Measurements from ENCODE around the gene STXBP1. TPM values are rescaled to one million over a fixed set of nuclear protein-coding genes. Genes with fewer than 3 reads are reported as not detected.

Gene STXBP1
- total RNA-seq, 1 donor from 2014 or later = 23.4 TPM

GRCh38 chr9:127644146-127644827 is 32.2 kb downstream of the STXBP1 start:
- Mint-ChIP-seq H3K4me3 (ENCODE audit: low read depth) (no peak overlapping the region), H3K27ac (no peak overlapping the region), H3K9me3 (ENCODE audit: low read depth) (no peaks in the 10 kb centered on the region), H3K27me3 (no peaks in the 10 kb centered on the region), H3K36me3 (ENCODE audit: insufficient read depth) (no peaks in the 10 kb centered on the region), H3K4me1 (ENCODE audit: low read depth) (peaks cover 14% of the 10 kb centered on the region)
- DNase-seq (ENCODE audit: low spot score, unreplicated experiment) = no peak
- no peak for TF ChIP-seq CTCF (IDR thresholded peaks at IDR 0.05; ENCODE audit: unreplicated experiment)

GRCh38 chr9:127644943-127645342 is 32.9 kb downstream of the STXBP1 start:
- no peak for TF ChIP-seq CTCF (IDR thresholded peaks at IDR 0.05; ENCODE audit: unreplicated experiment)
- peaks cover 14% of the 10 kb centered on the region for H3K4me1 Mint-ChIP-seq (ENCODE audit: low read depth)
- no peak overlapping the region for H3K4me3 Mint-ChIP-seq (ENCODE audit: low read depth)
- H3K27ac Mint-ChIP-seq = peak overlapping the region; percentile 70
- H3K9me3 Mint-ChIP-seq (ENCODE audit: low read depth) = no peaks in the 10 kb centered on the region
- H3K36me3 Mint-ChIP-seq (ENCODE audit: insufficient read depth) = no peaks in the 10 kb centered on the region
- DNase-seq (ENCODE audit: low spot score, unreplicated experiment) = no peak
- H3K27me3 Mint-ChIP-seq = no peaks in the 10 kb centered on the region

- Mint-ChIP-seq H3K9me3 (ENCODE audit: low read depth) (no peaks in the 10 kb centered on the region), H3K27ac (no peak overlapping the region), H3K36me3 (ENCODE audit: insufficient read depth) (no peaks in the 10 kb centered on the region), H3K27me3 (no peaks in the 10 kb centered on the region), H3K4me3 (ENCODE audit: low read depth) (no peak overlapping the region), H3K4me1 (ENCODE audit: low read depth) (peaks cover 12% of the 10 kb centered on the region)
- DNase-seq (ENCODE audit: low spot score, unreplicated experiment) = no peak
- no peak for TF ChIP-seq CTCF (IDR thresholded peaks at IDR 0.05; ENCODE audit: unreplicated experiment)
Observed at GRCh38 chr9:127647451-127647850, 35.4 kb downstream of the STXBP1 start.

- H3K4me1 Mint-ChIP-seq (ENCODE audit: low read depth) = peaks cover 6% of the 10 kb centered on the region
- no peak overlapping the region for H3K4me3 Mint-ChIP-seq (ENCODE audit: low read depth)
- no peaks in the 10 kb centered on the region for H3K36me3 Mint-ChIP-seq (ENCODE audit: insufficient read depth)
- H3K27me3 Mint-ChIP-seq = no peaks in the 10 kb centered on the region
- no peak for DNase-seq (ENCODE audit: low spot score, unreplicated experiment)
- TF ChIP-seq CTCF (IDR thresholded peaks at IDR 0.05; ENCODE audit: unreplicated experiment) = no peak
- H3K9me3 Mint-ChIP-seq (ENCODE audit: low read depth) = no peaks in the 10 kb centered on the region
- no peak overlapping the region for H3K27ac Mint-ChIP-seq
Observed at GRCh38 chr9:127650518-127650917, 38.4 kb downstream of the STXBP1 start.

- TF ChIP-seq CTCF (IDR thresholded peaks at IDR 0.05; ENCODE audit: unreplicated experiment) = no peak
- H3K27me3 Mint-ChIP-seq = no peaks in the 10 kb centered on the region
- peaks cover 6% of the 10 kb centered on the region for H3K4me1 Mint-ChIP-seq (ENCODE audit: low read depth)
- no peak overlapping the region for H3K4me3 Mint-ChIP-seq (ENCODE audit: low read depth)
- no peak for DNase-seq (ENCODE audit: low spot score, unreplicated experiment)
- no peaks in the 10 kb centered on the region for H3K9me3 Mint-ChIP-seq (ENCODE audit: low read depth)
- no peaks in the 10 kb centered on the region for H3K36me3 Mint-ChIP-seq (ENCODE audit: insufficient read depth)
- no peak overlapping the region for H3K27ac Mint-ChIP-seq
Observed at GRCh38 chr9:127651697-127652610, 39.9 kb downstream of the STXBP1 start.

Measured in progenitor cell of endocrine pancreas (in vitro differentiated cells).